Measurements from ENCODE around the gene CCDC116.
"Not testable (repeated sequence)": the region's sequence is repeated elsewhere in the genome, so short reads cannot be mapped to it uniquely, and the experiment has no call there.

The CCDC116 gene

GRCh38 chr22:21677606-21678443 is 45.3 kb downstream of the CCDC116 start:
- no peaks in the 10 kb centered on the region for H3K4me1 ChIP-seq (ENCODE audit: control insufficient read depth, insufficient read depth, low read length)
- peaks cover 62% of the 10 kb centered on the region for H3K36me3 ChIP-seq (ENCODE audit: control insufficient read depth, insufficient read depth, low read length)
- no peak overlapping the region for H3K27ac ChIP-seq (ENCODE audit: low read depth, low read length)
- peaks cover 12% of the 10 kb centered on the region; the same call in 1 of the 2 replicates for H3K9me3 ChIP-seq (ENCODE audit: control insufficient read depth, insufficient read depth, low read depth, low read length)
- H3K27me3 ChIP-seq (ENCODE audit: control insufficient read depth, insufficient read depth, low read length): no peaks in the 10 kb centered on the region
- no peak overlapping the region for H3K4me3 ChIP-seq (ENCODE audit: low read depth, low read length)
- no peak overlapping the region for H3K9ac ChIP-seq (ENCODE audit: low read length)

GRCh38 chr22:21678842-21679241 is 46.3 kb downstream of the CCDC116 start:
- Histone ChIP-seq H3K36me3 (ENCODE audit: control insufficient read depth, insufficient read depth, low read length) (peaks cover 60% of the 10 kb centered on the region), H3K9me3 (ENCODE audit: control insufficient read depth, insufficient read depth, low read depth, low read length) (peaks cover 12% of the 10 kb centered on the region; the same call in 1 of the 2 replicates)
- H3K27ac ChIP-seq (ENCODE audit: low read depth, low read length); H3K4me3 ChIP-seq (ENCODE audit: low read depth, low read length); H3K4me1 ChIP-seq (ENCODE audit: control insufficient read depth, insufficient read depth, low read length); H3K9ac ChIP-seq (ENCODE audit: low read length); H3K27me3 ChIP-seq (ENCODE audit: control insufficient read depth, insufficient read depth, low read length): not testable (repeated sequence)

GRCh38 chr22:21679383-21679782 is 46.8 kb downstream of the CCDC116 start:
- no peaks in the 10 kb centered on the region for H3K4me1 ChIP-seq (ENCODE audit: control insufficient read depth, insufficient read depth, low read length)

GRCh38 chr22:21680830-21681565 is 48.4 kb downstream of the CCDC116 start:
- Histone ChIP-seq H3K9me3 (ENCODE audit: control insufficient read depth, insufficient read depth, low read depth, low read length) (peaks cover 6% of the 10 kb centered on the region; the same call in 1 of the 2 replicates), H3K27ac (ENCODE audit: low read depth, low read length) (no peak overlapping the region), H3K4me3 (ENCODE audit: low read depth, low read length) (no peak overlapping the region), H3K36me3 (ENCODE audit: control insufficient read depth, insufficient read depth, low read length) (peaks cover 52% of the 10 kb centered on the region), H3K9ac (ENCODE audit: low read length) (no peak overlapping the region), H3K4me1 (ENCODE audit: control insufficient read depth, insufficient read depth, low read length) (no peaks in the 10 kb centered on the region), H3K27me3 (ENCODE audit: control insufficient read depth, insufficient read depth, low read length) (no peaks in the 10 kb centered on the region)

More at GRCh38 chr22:21679383-21679782, 46.8 kb downstream of the CCDC116 start:
- no peak overlapping the region for H3K4me3 ChIP-seq (ENCODE audit: low read depth, low read length)
- peaks cover 12% of the 10 kb centered on the region; the same call in 1 of the 2 replicates for H3K9me3 ChIP-seq (ENCODE audit: control insufficient read depth, insufficient read depth, low read depth, low read length)
- no peak overlapping the region for H3K9ac ChIP-seq (ENCODE audit: low read length)
- H3K27ac ChIP-seq (ENCODE audit: low read depth, low read length): no peak overlapping the region
- H3K36me3 ChIP-seq (ENCODE audit: control insufficient read depth, insufficient read depth, low read length): peaks cover 55% of the 10 kb centered on the region
- no peaks in the 10 kb centered on the region for H3K27me3 ChIP-seq (ENCODE audit: control insufficient read depth, insufficient read depth, low read length)

- no peaks in the 10 kb centered on the region for H3K4me1 ChIP-seq (ENCODE audit: control insufficient read depth, insufficient read depth, low read length)
- H3K9me3 ChIP-seq (ENCODE audit: control insufficient read depth, insufficient read depth, low read depth, low read length): peaks cover 6% of the 10 kb centered on the region; the same call in 1 of the 2 replicates
- no peak overlapping the region for H3K9ac ChIP-seq (ENCODE audit: low read length)
- H3K27ac ChIP-seq (ENCODE audit: low read depth, low read length): no peak overlapping the region
- H3K27me3 ChIP-seq (ENCODE audit: control insufficient read depth, insufficient read depth, low read length): no peaks in the 10 kb centered on the region
- H3K36me3 ChIP-seq (ENCODE audit: control insufficient read depth, insufficient read depth, low read length): peaks cover 57% of the 10 kb centered on the region
- no peak overlapping the region for H3K4me3 ChIP-seq (ENCODE audit: low read depth, low read length)
Observed at GRCh38 chr22:21681566-21682370, 49.2 kb downstream of the CCDC116 start.

- peaks cover 62% of the 10 kb centered on the region for H3K36me3 ChIP-seq (ENCODE audit: control insufficient read depth, insufficient read depth, low read length)
Observed at GRCh38 chr22:21682385-21683175, 50.0 kb downstream of the CCDC116 start.

GRCh38 chr22:21683401-21683811 is 50.8 kb downstream of the CCDC116 start:
- Histone ChIP-seq H3K9ac (ENCODE audit: low read length) (no peak overlapping the region), H3K4me1 (ENCODE audit: control insufficient read depth, insufficient read depth, low read length) (no peaks in the 10 kb centered on the region), H3K27me3 (ENCODE audit: control insufficient read depth, insufficient read depth, low read length) (no peaks in the 10 kb centered on the region), H3K9me3 (ENCODE audit: control insufficient read depth, insufficient read depth, low read depth, low read length) (no peaks in the 10 kb centered on the region), H3K4me3 (ENCODE audit: low read depth, low read length) (no peak overlapping the region), H3K27ac (ENCODE audit: low read depth, low read length) (no peak overlapping the region), H3K36me3 (ENCODE audit: control insufficient read depth, insufficient read depth, low read length) (peaks cover 60% of the 10 kb centered on the region)

More at GRCh38 chr22:21682385-21683175, 50.0 kb downstream of the CCDC116 start:
- Histone ChIP-seq H3K4me3 (ENCODE audit: low read depth, low read length) (no peak overlapping the region), H3K9ac (ENCODE audit: low read length) (no peak overlapping the region), H3K27me3 (ENCODE audit: control insufficient read depth, insufficient read depth, low read length) (no peaks in the 10 kb centered on the region), H3K4me1 (ENCODE audit: control insufficient read depth, insufficient read depth, low read length) (no peaks in the 10 kb centered on the region), H3K9me3 (ENCODE audit: control insufficient read depth, insufficient read depth, low read depth, low read length) (peaks cover 4% of the 10 kb centered on the region; the same call in 1 of the 2 replicates), H3K27ac (ENCODE audit: low read depth, low read length) (no peak overlapping the region)

- Histone ChIP-seq H3K9me3 (ENCODE audit: control insufficient read depth, insufficient read depth, low read depth, low read length) (no peaks in the 10 kb centered on the region), H3K27ac (ENCODE audit: low read depth, low read length) (no peak overlapping the region), H3K9ac (ENCODE audit: low read length) (no peak overlapping the region), H3K36me3 (ENCODE audit: control insufficient read depth, insufficient read depth, low read length) (peaks cover 64% of the 10 kb centered on the region), H3K4me1 (ENCODE audit: control insufficient read depth, insufficient read depth, low read length) (no peaks in the 10 kb centered on the region), H3K27me3 (ENCODE audit: control insufficient read depth, insufficient read depth, low read length) (no peaks in the 10 kb centered on the region), H3K4me3 (ENCODE audit: low read depth, low read length) (no peak overlapping the region)
Observed at GRCh38 chr22:21684492-21685163, 52.1 kb downstream of the CCDC116 start.

- no peaks in the 10 kb centered on the region for H3K27me3 ChIP-seq (ENCODE audit: control insufficient read depth, insufficient read depth, low read length)
- no peak overlapping the region for H3K9ac ChIP-seq (ENCODE audit: low read length)
- H3K9me3 ChIP-seq (ENCODE audit: control insufficient read depth, insufficient read depth, low read depth, low read length): no peaks in the 10 kb centered on the region
- no peaks in the 10 kb centered on the region for H3K4me1 ChIP-seq (ENCODE audit: control insufficient read depth, insufficient read depth, low read length)
- H3K27ac ChIP-seq (ENCODE audit: low read depth, low read length): no peak overlapping the region
- peaks cover 66% of the 10 kb centered on the region for H3K36me3 ChIP-seq (ENCODE audit: control insufficient read depth, insufficient read depth, low read length)
- no peak overlapping the region for H3K4me3 ChIP-seq (ENCODE audit: low read depth, low read length)
Observed at GRCh38 chr22:21685164-21685513, 52.6 kb downstream of the CCDC116 start.

- Histone ChIP-seq H3K27ac (ENCODE audit: low read depth, low read length) (no peak overlapping the region), H3K4me3 (ENCODE audit: low read depth, low read length) (no peak overlapping the region), H3K9ac (ENCODE audit: low read length) (no peak overlapping the region), H3K27me3 (ENCODE audit: control insufficient read depth, insufficient read depth, low read length) (no peaks in the 10 kb centered on the region), H3K36me3 (ENCODE audit: control insufficient read depth, insufficient read depth, low read length) (peaks cover 62% of the 10 kb centered on the region), H3K9me3 (ENCODE audit: control insufficient read depth, insufficient read depth, low read depth, low read length) (no peaks in the 10 kb centered on the region), H3K4me1 (ENCODE audit: control insufficient read depth, insufficient read depth, low read length) (no peaks in the 10 kb centered on the region)
Observed at GRCh38 chr22:21686193-21686608, 53.6 kb downstream of the CCDC116 start.

Measured in HUES6 (cell line).